KMS-11 (cell line): ENCODE results near the gene OMA1.

ENCODE experiments used
- H2AFZ ChIP-seq: fragments of 200-600 bp; sonication (generic); 2 replicates; pipeline ENCODE4 v1.6.1; 2016; ENCODE audit warnings: antibody characterized with exemption, mixed run types, low read depth
- H3K27ac ChIP-seq: fragments of 200-600 bp; sonication (generic); 2 replicates; pipeline ENCODE4 v1.6.1; 2016; ENCODE audit warnings: mild to moderate bottlenecking, mixed run types
- H3K27me3 ChIP-seq: fragments of 200-600 bp; sonication (generic); 2 replicates; pipeline ENCODE4 v1.6.1; 2017; ENCODE audit warnings: mild to moderate bottlenecking, low read depth, mixed run types, moderate library complexity; ENCODE audit not compliant: insufficient read depth
- H3K36me3 ChIP-seq: fragments of 200-600 bp; sonication (generic); 2 replicates; pipeline ENCODE4 v1.6.1; 2017; ENCODE audit warnings: mild to moderate bottlenecking, mixed run types; ENCODE audit not compliant: insufficient read depth
- H3K4me1 ChIP-seq: fragments of 200-600 bp; sonication (generic); 2 replicates; pipeline ENCODE4 v1.6.1; 2016; ENCODE audit warnings: mild to moderate bottlenecking, low read depth, mixed run types; ENCODE audit not compliant: poor library complexity, severe bottlenecking
- H3K4me2 ChIP-seq: fragments of 200-600 bp; sonication (generic); 2 replicates; pipeline ENCODE4 v1.7.0; 2016; ENCODE audit warnings: mild to moderate bottlenecking, mixed run types
- H3K4me3 ChIP-seq: fragments of 200-600 bp; sonication (generic); IDR thresholded peaks from 2 replicates; pipeline ENCODE4 v1.6.1; 2017; ENCODE audit warnings: low read depth, low read length, mixed read lengths; ENCODE audit not compliant: insufficient read depth
- H3K79me2 ChIP-seq: fragments of 200-600 bp; sonication (generic); 2 replicates; pipeline ENCODE4 v1.6.1; 2016; ENCODE audit warnings: low read depth, mixed run types; ENCODE audit not compliant: insufficient read depth
- H3K9ac ChIP-seq: fragments of 200-600 bp; sonication (generic); 2 replicates; pipeline ENCODE4 v1.6.1; 2016; ENCODE audit warnings: mild to moderate bottlenecking, mixed run types
- H4K20me1 ChIP-seq: fragments of 200-600 bp; sonication (generic); 2 replicates; pipeline ENCODE4 v1.6.1; 2016; ENCODE audit warnings: mild to moderate bottlenecking, mixed run types; ENCODE audit not compliant: insufficient read depth
- TF ChIP-seq, protein P1 (sequence below): fragments of 200-600 bp; sonication (generic); conservative IDR thresholded peaks from 2 replicates; pipeline ENCODE4 v1.6.1; 2017; ENCODE audit warnings: low read depth, mild to moderate bottlenecking, antibody characterized with exemption, low read length, moderate library complexity, mixed read lengths

OMA1 gene

DNA sequence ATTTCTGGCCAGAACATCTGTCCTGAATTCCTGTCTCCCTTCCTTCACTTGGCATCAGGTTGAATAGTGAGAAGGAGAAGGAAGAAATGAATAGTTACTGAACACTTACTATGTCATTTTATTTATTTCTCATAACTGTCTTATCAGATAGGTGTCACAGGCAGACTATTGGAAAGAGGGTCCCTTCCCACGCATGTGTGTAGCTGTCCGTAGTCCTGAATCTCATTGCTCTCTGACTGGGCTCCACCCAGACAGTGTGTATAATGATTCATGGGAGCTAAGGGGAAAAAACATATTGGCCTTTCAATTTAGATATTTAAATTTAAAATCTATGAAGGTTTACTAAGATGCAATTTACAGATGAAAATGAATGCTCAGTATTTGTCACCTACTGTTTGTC, 86.1 kb downstream of the OMA1 start:
- Histone ChIP-seq H2AFZ (no peak overlapping the region), H3K79me2 (no peaks in the 10 kb centered on the region), H3K4me3 (no peak overlapping the region), H3K27ac (no peak overlapping the region), H4K20me1 (no peaks in the 10 kb centered on the region), H3K9ac (no peak overlapping the region), H3K4me1 (no peaks in the 10 kb centered on the region), H3K27me3 (no peaks in the 10 kb centered on the region), H3K4me2 (no peak overlapping the region), H3K36me3 (no peaks in the 10 kb centered on the region)
- TF ChIP-seq, protein P1, sequence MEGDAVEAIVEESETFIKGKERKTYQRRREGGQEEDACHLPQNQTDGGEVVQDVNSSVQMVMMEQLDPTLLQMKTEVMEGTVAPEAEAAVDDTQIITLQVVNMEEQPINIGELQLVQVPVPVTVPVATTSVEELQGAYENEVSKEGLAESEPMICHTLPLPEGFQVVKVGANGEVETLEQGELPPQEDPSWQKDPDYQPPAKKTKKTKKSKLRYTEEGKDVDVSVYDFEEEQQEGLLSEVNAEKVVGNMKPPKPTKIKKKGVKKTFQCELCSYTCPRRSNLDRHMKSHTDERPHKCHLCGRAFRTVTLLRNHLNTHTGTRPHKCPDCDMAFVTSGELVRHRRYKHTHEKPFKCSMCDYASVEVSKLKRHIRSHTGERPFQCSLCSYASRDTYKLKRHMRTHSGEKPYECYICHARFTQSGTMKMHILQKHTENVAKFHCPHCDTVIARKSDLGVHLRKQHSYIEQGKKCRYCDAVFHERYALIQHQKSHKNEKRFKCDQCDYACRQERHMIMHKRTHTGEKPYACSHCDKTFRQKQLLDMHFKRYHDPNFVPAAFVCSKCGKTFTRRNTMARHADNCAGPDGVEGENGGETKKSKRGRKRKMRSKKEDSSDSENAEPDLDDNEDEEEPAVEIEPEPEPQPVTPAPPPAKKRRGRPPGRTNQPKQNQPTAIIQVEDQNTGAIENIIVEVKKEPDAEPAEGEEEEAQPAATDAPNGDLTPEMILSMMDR, result no peak

DNA sequence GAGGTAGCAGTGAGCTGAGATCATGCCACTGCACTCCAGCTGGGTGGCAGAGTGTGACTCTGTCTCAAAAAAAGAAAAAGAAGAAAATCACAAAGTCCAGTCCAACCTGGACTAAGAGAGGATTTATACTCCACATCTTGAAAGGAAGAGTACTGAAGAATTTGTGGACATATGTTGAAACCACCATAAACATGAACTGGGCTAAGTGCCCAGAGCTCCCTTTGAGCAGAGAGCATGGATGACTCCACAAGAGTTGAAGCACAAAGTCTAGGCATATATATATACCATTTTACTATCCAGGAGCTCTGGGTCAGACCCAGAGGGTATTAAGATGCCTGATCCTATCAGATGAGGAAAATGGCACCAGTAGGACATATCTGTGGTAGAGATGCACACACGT, 86.6 kb downstream of the OMA1 start:
- no peak overlapping the region for H3K9ac ChIP-seq
- H3K27me3 ChIP-seq, result no peaks in the 10 kb centered on the region
- no peak overlapping the region for H3K4me3 ChIP-seq
- H4K20me1 ChIP-seq, result no peaks in the 10 kb centered on the region
- no peak overlapping the region for H3K4me2 ChIP-seq
- H3K4me1 ChIP-seq, result no peaks in the 10 kb centered on the region
- H3K79me2 ChIP-seq, result no peaks in the 10 kb centered on the region
- no peak overlapping the region for H2AFZ ChIP-seq
- H3K27ac ChIP-seq, result no peak overlapping the region
- TF ChIP-seq, protein P1, result no peak
- H3K36me3 ChIP-seq, result no peaks in the 10 kb centered on the region

DNA sequence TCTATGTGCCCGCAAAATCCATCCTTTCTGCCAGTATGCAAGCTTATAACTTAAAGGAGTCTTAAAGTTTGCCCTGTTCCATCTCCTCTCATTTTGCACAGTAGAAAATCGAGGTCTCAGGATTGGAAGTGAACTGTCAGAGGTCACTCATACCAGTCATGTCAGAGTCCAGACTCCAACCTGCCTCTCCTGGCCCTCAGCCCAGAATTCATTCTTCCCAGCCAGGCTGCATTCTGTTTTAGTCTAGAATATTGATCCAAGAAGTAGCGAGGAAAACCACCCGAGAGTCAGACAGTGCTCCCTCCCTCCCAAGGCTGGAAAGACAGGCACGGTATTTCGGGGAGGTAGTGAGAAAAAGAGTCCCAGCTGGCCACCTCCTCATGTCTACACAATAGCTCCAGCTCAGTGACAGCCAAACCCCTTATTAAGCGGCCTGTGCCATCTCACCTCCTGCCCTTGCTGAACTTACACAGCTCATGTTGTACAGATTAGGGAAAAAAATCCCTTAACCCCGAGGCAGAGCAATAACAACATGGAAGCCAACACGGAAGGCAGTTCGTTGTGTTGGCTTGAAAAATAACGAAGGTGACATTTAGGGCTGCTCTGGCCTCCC, 89.4 kb downstream of the OMA1 start:
- Histone ChIP-seq H3K4me2 (no peak overlapping the region), H3K9ac (no peak overlapping the region), H3K4me1 (no peaks in the 10 kb centered on the region), H3K4me3 (no peak overlapping the region), H3K36me3 (no peaks in the 10 kb centered on the region), H3K27me3 (no peaks in the 10 kb centered on the region), H2AFZ (no peak overlapping the region), H4K20me1 (no peaks in the 10 kb centered on the region), H3K27ac (no peak overlapping the region), H3K79me2 (no peaks in the 10 kb centered on the region)
- TF ChIP-seq, protein P1, result no peak

DNA sequence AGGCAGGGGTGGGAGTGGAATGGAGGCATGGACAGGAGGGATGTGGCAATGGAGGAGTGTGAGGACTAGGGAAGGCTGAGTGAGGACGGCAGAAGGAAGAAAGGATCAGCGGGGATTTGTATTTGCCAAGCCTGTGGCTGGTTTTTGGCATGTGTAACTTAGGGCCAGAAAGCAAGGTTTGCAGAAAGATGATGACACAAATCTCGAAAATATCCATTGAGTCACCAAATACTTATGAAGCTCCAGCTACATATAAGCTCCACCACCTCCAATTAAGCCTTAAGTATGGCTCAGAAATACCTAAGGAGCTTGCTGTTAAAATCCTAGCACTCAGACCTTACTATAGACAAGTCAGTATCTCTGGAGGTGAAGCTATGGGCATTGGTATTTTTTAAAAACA, 90.1 kb downstream of the OMA1 start:
- TF ChIP-seq, protein P1, result no peak

More for the DNA sequence above, 90.1 kb downstream of the OMA1 start:
- H3K4me2 ChIP-seq, result no peak overlapping the region
- H3K36me3 ChIP-seq, result no peaks in the 10 kb centered on the region
- no peak overlapping the region for H3K27ac ChIP-seq
- no peak overlapping the region for H3K9ac ChIP-seq
- no peaks in the 10 kb centered on the region for H3K27me3 ChIP-seq
- no peak overlapping the region for H3K4me3 ChIP-seq
- H3K79me2 ChIP-seq, result no peaks in the 10 kb centered on the region
- no peak overlapping the region for H2AFZ ChIP-seq
- H4K20me1 ChIP-seq, result no peaks in the 10 kb centered on the region
- H3K4me1 ChIP-seq, result no peaks in the 10 kb centered on the region
